Astrocyte (in vitro differentiated cells and primary cell): ENCODE results near the gene DNAJC15. TPM values are rescaled to one million over a fixed set of nuclear protein-coding genes. Genes with fewer than 3 reads are reported as not detected.

Source experiments
- DNase-seq: peaks from one replicate; pipeline ENCODE4 v3.0.0-alpha.2; 2010; ENCODE audit warnings: low read depth
- FAIRE-seq: peaks from 2 replicates; lab custom pipeline; 2011; peaks lifted over from hg19 to GRCh38; lab: Jason Lieb, UNC
- H2AFZ ChIP-seq: 2 replicates; pipeline ENCODE4 v1.6.0; 2012; ENCODE audit warnings: low read depth, low read length, inconsistent platforms
- H3K27ac ChIP-seq: 2 replicates; pipeline ENCODE4 v1.5.1; 2011; ENCODE audit warnings: low read depth, low read length, inconsistent platforms
- H3K27me3 ChIP-seq: 2 replicates; pipeline ENCODE4 v1.6.0; 2011; ENCODE audit warnings: low read length, inconsistent platforms; ENCODE audit not compliant: insufficient read depth
- H3K36me3 ChIP-seq: 2 replicates; pipeline ENCODE4 v1.5.1; 2011; ENCODE audit warnings: low read length, inconsistent platforms; ENCODE audit not compliant: insufficient read depth
- H3K4me1 ChIP-seq: 2 replicates; pipeline ENCODE4 v1.5.1; 2011; ENCODE audit warnings: low read length, inconsistent platforms; ENCODE audit not compliant: insufficient read depth
- H3K4me2 ChIP-seq: 2 replicates; pipeline ENCODE4 v1.6.0; 2012; ENCODE audit warnings: low read length, inconsistent platforms
- H3K4me3 ChIP-seq: 2 replicates; pipeline ENCODE4 v1.5.1; 2011; ENCODE audit warnings: low read depth, mild to moderate bottlenecking, low read length, inconsistent platforms; ENCODE audit not compliant: insufficient read depth
- H3K79me2 ChIP-seq: 2 replicates; pipeline ENCODE4 v1.6.0; 2012; ENCODE audit warnings: mild to moderate bottlenecking, low read length, inconsistent platforms; ENCODE audit not compliant: insufficient read depth
- H3K9ac ChIP-seq: 2 replicates; pipeline ENCODE4 v1.6.0; 2012; ENCODE audit warnings: mild to moderate bottlenecking, low read length, inconsistent platforms
- H3K9me3 ChIP-seq: 2 replicates; pipeline ENCODE4 v1.5.1; 2012; ENCODE audit warnings: low read depth, mild to moderate bottlenecking, low read length, inconsistent platforms; ENCODE audit not compliant: insufficient read depth
- H4K20me1 ChIP-seq: 2 replicates; pipeline ENCODE4 v1.6.0; 2012; ENCODE audit warnings: low read length, inconsistent platforms; ENCODE audit not compliant: insufficient read depth
- H3K27ac Mint-ChIP-seq: one replicate; pipeline ENCODE4 v1.8.0; 2021; ENCODE audit warnings: mild to moderate bottlenecking, mixed read lengths; ENCODE audit not compliant: unreplicated experiment
- H3K27me3 Mint-ChIP-seq: one replicate; pipeline ENCODE4 v1.8.0; 2021; ENCODE audit warnings: low read depth, mixed read lengths; ENCODE audit not compliant: unreplicated experiment
- H3K36me3 Mint-ChIP-seq: one replicate; pipeline ENCODE4 v1.8.0; 2021; ENCODE audit warnings: low read depth, mixed read lengths; ENCODE audit not compliant: unreplicated experiment
- H3K4me1 Mint-ChIP-seq: one replicate; pipeline ENCODE4 v1.8.0; 2021; ENCODE audit warnings: low read depth, mixed read lengths; ENCODE audit not compliant: unreplicated experiment
- H3K4me3 Mint-ChIP-seq: one replicate; pipeline ENCODE4 v1.8.0; 2021; ENCODE audit warnings: mild to moderate bottlenecking, moderate library complexity, mixed read lengths; ENCODE audit not compliant: unreplicated experiment
- H3K9me3 Mint-ChIP-seq: one replicate; pipeline ENCODE4 v1.8.0; 2021; ENCODE audit warnings: mild to moderate bottlenecking, mixed read lengths; ENCODE audit not compliant: unreplicated experiment
- EZH2 ChIP-seq: IDR thresholded peaks from 2 replicates; pipeline ENCODE4 v1.6.1; 2012; ENCODE audit warnings: mild to moderate bottlenecking, low read length, inconsistent platforms; ENCODE audit not compliant: insufficient read depth
- total RNA-seq: library from RNA; stranded (reverse); gene quantifications from 2 replicates; pipeline ENCODE4 v1.2.1, GENCODE V29; 2021
- TF ChIP-seq, protein P1 (sequence below): IDR thresholded peaks from 2 replicates; pipeline ENCODE4 v1.5.1; 2011; ENCODE audit warnings: low read depth, mild to moderate bottlenecking, inconsistent platforms, low read length, moderate library complexity; ENCODE audit not compliant: insufficient read depth

DNAJC15 gene
- total RNA-seq, 1 donor from 2014 or later = 13.8 TPM

GRCh38 chr13:43118521-43118920 is 95.1 kb downstream of the DNAJC15 start:
- Histone ChIP-seq H4K20me1 (no peaks in the 10 kb centered on the region), H3K4me2 (no peak overlapping the region), H3K4me1 (no peaks in the 10 kb centered on the region), H3K27ac (no peak overlapping the region), H3K4me3 (no peak overlapping the region), H3K9ac (no peak overlapping the region), H3K27me3 (no peaks in the 10 kb centered on the region), H3K36me3 (no peaks in the 10 kb centered on the region), H2AFZ (no peak overlapping the region), H3K9me3 (no peaks in the 10 kb centered on the region), H3K79me2 (no peaks in the 10 kb centered on the region)
- H3K27ac Mint-ChIP-seq = no peak overlapping the region
- peaks cover 4% of the 10 kb centered on the region for H3K27me3 Mint-ChIP-seq
- H3K4me1 Mint-ChIP-seq = peaks cover 2% of the 10 kb centered on the region
- no peak for TF ChIP-seq EZH2
- TF ChIP-seq, protein P1, sequence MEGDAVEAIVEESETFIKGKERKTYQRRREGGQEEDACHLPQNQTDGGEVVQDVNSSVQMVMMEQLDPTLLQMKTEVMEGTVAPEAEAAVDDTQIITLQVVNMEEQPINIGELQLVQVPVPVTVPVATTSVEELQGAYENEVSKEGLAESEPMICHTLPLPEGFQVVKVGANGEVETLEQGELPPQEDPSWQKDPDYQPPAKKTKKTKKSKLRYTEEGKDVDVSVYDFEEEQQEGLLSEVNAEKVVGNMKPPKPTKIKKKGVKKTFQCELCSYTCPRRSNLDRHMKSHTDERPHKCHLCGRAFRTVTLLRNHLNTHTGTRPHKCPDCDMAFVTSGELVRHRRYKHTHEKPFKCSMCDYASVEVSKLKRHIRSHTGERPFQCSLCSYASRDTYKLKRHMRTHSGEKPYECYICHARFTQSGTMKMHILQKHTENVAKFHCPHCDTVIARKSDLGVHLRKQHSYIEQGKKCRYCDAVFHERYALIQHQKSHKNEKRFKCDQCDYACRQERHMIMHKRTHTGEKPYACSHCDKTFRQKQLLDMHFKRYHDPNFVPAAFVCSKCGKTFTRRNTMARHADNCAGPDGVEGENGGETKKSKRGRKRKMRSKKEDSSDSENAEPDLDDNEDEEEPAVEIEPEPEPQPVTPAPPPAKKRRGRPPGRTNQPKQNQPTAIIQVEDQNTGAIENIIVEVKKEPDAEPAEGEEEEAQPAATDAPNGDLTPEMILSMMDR = no peak
- peaks cover 2% of the 10 kb centered on the region for H3K36me3 Mint-ChIP-seq
- no peak for DNase-seq
- no peaks in the 10 kb centered on the region for H3K9me3 Mint-ChIP-seq
- no peak overlapping the region for H3K4me3 Mint-ChIP-seq
- no peak for FAIRE-seq

DNA sequence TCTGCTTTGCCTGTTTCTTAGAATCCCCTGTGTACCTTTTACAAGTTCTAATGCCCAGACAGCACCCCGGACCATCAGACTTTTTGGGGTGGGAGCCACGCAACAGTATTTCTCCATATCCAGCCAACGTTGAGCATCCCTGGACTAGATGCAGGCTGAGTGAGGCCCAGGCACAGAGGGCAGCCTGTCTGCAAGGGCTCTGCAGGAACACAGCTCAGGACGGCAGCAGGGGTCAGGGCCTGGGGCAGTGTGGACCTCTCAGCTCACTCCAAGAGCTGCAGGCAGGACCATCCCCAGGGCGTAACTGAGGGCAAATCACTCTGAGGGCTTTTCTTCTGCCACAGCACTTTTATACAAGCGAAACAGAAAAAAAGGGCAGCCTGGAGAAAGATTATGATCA is 95.8 kb downstream of the DNAJC15 start:
- no peak for FAIRE-seq
- H3K4me3 Mint-ChIP-seq = no peak overlapping the region
- no peaks in the 10 kb centered on the region for H4K20me1 ChIP-seq
- TF ChIP-seq, protein P1 = no peak
- TF ChIP-seq EZH2 = no peak
- H3K27ac Mint-ChIP-seq = no peak overlapping the region
- DNase-seq = no peak
- no peak overlapping the region for H3K4me3 ChIP-seq
- H3K9me3 ChIP-seq = no peaks in the 10 kb centered on the region
- no peak overlapping the region for H3K9ac ChIP-seq
- H3K36me3 ChIP-seq = no peaks in the 10 kb centered on the region
- H3K36me3 Mint-ChIP-seq = peaks cover 2% of the 10 kb centered on the region
- no peak overlapping the region for H3K27ac ChIP-seq
- no peaks in the 10 kb centered on the region for H3K27me3 ChIP-seq
- H3K9me3 Mint-ChIP-seq = no peaks in the 10 kb centered on the region
- H3K27me3 Mint-ChIP-seq = peaks cover 4% of the 10 kb centered on the region
- H2AFZ ChIP-seq = no peak overlapping the region
- H3K79me2 ChIP-seq = no peaks in the 10 kb centered on the region
- no peaks in the 10 kb centered on the region for H3K4me1 Mint-ChIP-seq
- no peaks in the 10 kb centered on the region for H3K4me1 ChIP-seq
- H3K4me2 ChIP-seq = no peak overlapping the region

DNA sequence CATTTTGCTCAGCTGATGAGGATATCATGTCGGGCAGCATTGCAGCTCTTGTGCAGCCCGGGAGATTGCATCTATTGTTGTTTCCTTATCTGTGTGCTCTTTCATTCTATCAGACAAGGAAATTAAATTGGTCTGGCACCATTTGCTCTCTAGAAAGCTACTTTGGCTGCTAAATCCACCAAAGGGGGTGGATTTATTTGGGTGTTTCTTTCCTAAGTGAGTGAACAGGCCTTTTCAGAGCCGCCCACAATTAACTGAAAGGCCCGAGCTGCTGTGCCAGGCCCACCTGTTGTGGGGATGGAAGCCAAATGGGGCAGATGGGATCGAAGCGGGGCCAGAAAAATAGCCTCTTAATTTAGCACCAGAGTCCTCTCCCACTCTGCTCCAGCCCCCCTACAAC is 99.4 kb downstream of the DNAJC15 start:
- no peak overlapping the region for H3K27ac ChIP-seq
- peak overlapping the region; percentile 17 for H2AFZ ChIP-seq
- no peak overlapping the region for H3K9ac ChIP-seq
- Mint-ChIP-seq H3K4me1 (peaks cover 5% of the 10 kb centered on the region), H3K36me3 (peaks cover 2% of the 10 kb centered on the region), H3K9me3 (no peaks in the 10 kb centered on the region), H3K27ac (no peak overlapping the region), H3K4me3 (no peak overlapping the region), H3K27me3 (peaks cover 4% of the 10 kb centered on the region)
- H3K9me3 ChIP-seq = no peaks in the 10 kb centered on the region
- DNase-seq = no peak
- no peaks in the 10 kb centered on the region for H3K79me2 ChIP-seq
- no peak overlapping the region for H3K4me2 ChIP-seq
- H4K20me1 ChIP-seq = no peaks in the 10 kb centered on the region
- H3K4me3 ChIP-seq = no peak overlapping the region
- FAIRE-seq = no peak
- H3K36me3 ChIP-seq = no peaks in the 10 kb centered on the region
- no peak for TF ChIP-seq EZH2
- TF ChIP-seq, protein P1 = no peak
- peaks cover under 1% of the 10 kb centered on the region for H3K27me3 ChIP-seq
- H3K4me1 ChIP-seq = peaks cover 4% of the 10 kb centered on the region
